K562 (cell line): ENCODE results near the gene RER1. TPM values are rescaled to one million over a fixed set of nuclear protein-coding genes. Genes with fewer than 3 reads are reported as not detected.
A peak's percentile ranks its signal among the peaks of the same experiment; 100 is the strongest.

Experiments used
- ATAC-seq: fragments of 200-7000 bp; cut with Tn5 transposase; 3 replicates; pipeline ENCODE4 v1.9.1; 2020; ENCODE audit warnings: moderate library complexity
- BruUV-seq: library from RNA; stranded (reverse); fragments of 400-500 nt; replicated peaks from 2 replicates; lab custom pipeline; 2021; lab: Mats Ljungman, UMichigan
- CTCF ChIA-PET: fragments of 300-600 bp; formaldehyde crosslinking; extraction: SDS; loops from one replicate; lab custom pipeline; 2021; ENCODE audit warnings: low intra/inter-chr PET ratio; lab: Yijun Ruan, JAX
- POLR2A ChIA-PET: fragments of 300-600, 350-650 bp; sonication (Branson Sonifier 250); formaldehyde crosslinking; extraction: SDS; loops from one replicate; lab custom pipeline; 2021; ENCODE audit warnings: antibody characterized with exemption, inconsistent platforms; lab: Yijun Ruan, JAX
- DNase-seq, 4 experiments: peaks; one replicate each; pipeline versions ENCODE4 v3.0.0 to v3.0.0-alpha.2; 2011 to 2018; ENCODE audit warnings: low spot score in 3 of 4, mixed read lengths in 3 of 4; ENCODE audit errors: extremely low read depth in 1 of 4
- FAIRE-seq: peaks from 2 replicates; lab custom pipeline; 2011; peaks lifted over from hg19 to GRCh38; lab: Jason Lieb, UNC
- H2AFZ ChIP-seq: 2 replicates; pipeline ENCODE4 v1.6.0; 2011; ENCODE audit warnings: low read depth, low read length, control low read depth, inconsistent platforms
- H3K27ac ChIP-seq: fragments of 200-600 bp; 3 replicates; pipeline ENCODE4 v1.8.0; 2011; ENCODE audit warnings: low read depth, mild to moderate bottlenecking, control low read depth, inconsistent platforms, low read length, moderate library complexity, mixed read lengths; ENCODE audit errors: extremely low read depth
- H3K27me3 ChIP-seq, 2 experiments: fragments of 300-600 bp in 1 of 2; 2 replicates in 1 of 2; 3 replicates in 1 of 2; pipeline versions ENCODE4 v1.6.0 to v1.8.0; 2011; ENCODE audit warnings: inconsistent platforms in 2 of 2, low read length in 2 of 2, mild to moderate bottlenecking in 1 of 2, mixed read lengths in 1 of 2, moderate library complexity in 1 of 2; ENCODE audit not compliant: control insufficient read depth in 2 of 2, insufficient read depth in 2 of 2
- H3K36me3 ChIP-seq: fragments of 300-600 bp; 3 replicates; pipeline ENCODE4 v1.8.0; 2011; ENCODE audit warnings: mild to moderate bottlenecking, low read length, inconsistent platforms; ENCODE audit not compliant: control insufficient read depth, insufficient read depth
- H3K4me1 ChIP-seq, 2 experiments: fragments of 200-600 bp in 1 of 2; replicated peaks in 1 of 2; 2 replicates in 1 of 2; 3 replicates in 1 of 2; pipeline versions ENCODE4 v1.5.1 to v1.8.0; 2011; ENCODE audit warnings: inconsistent platforms in 2 of 2, low read length in 2 of 2, mild to moderate bottlenecking in 1 of 2, mixed read lengths in 1 of 2, moderate library complexity in 1 of 2; ENCODE audit not compliant: control insufficient read depth in 2 of 2, insufficient read depth in 2 of 2
- H3K4me2 ChIP-seq: 2 replicates; pipeline ENCODE4 v1.6.1; 2011; ENCODE audit warnings: low read length, control low read depth, inconsistent platforms, mixed read lengths; ENCODE audit not compliant: insufficient read depth
- H3K4me3 ChIP-seq: fragments of 200-600 bp; sonication (generic), shearing (Covaris generic); 2 replicates; pipeline ENCODE4 v1.5.1; 2016; ENCODE audit warnings: control low read depth, inconsistent platforms
- H3K79me2 ChIP-seq: fragments of 200-600 bp; 3 replicates; pipeline ENCODE4 v1.8.0; 2011; ENCODE audit warnings: low read length, inconsistent platforms; ENCODE audit not compliant: control insufficient read depth, insufficient read depth
- H3K9ac ChIP-seq, 2 experiments: 2 replicates each; pipeline versions ENCODE4 v1.6.0 to v1.6.1; 2011; ENCODE audit warnings: low read depth in 2 of 2, low read length in 2 of 2, control low read depth in 1 of 2, inconsistent platforms in 1 of 2, mild to moderate bottlenecking in 1 of 2, mixed read lengths in 1 of 2; ENCODE audit not compliant: insufficient read depth in 1 of 2
- H3K9me1 ChIP-seq: one replicate; pipeline ENCODE4 v1.6.0; 2011; ENCODE audit warnings: inconsistent platforms, mild to moderate bottlenecking, low read length, moderate library complexity; ENCODE audit not compliant: control insufficient read depth, insufficient read depth
- H3K9me3 ChIP-seq: replicated peaks from 2 replicates; pipeline ENCODE4 v1.5.1; 2011; ENCODE audit warnings: low read depth, low read length, inconsistent platforms; ENCODE audit not compliant: control insufficient read depth, insufficient read depth
- H4K20me1 ChIP-seq: replicated peaks from 2 replicates; pipeline ENCODE4 v1.6.1; 2011; ENCODE audit warnings: low read length, inconsistent platforms, mixed read lengths; ENCODE audit not compliant: control insufficient read depth, insufficient read depth
- CREM ChIP-seq: IDR thresholded peaks from 2 replicates; pipeline ENCODE4 v1.6.1; 2014; ENCODE audit warnings: antibody characterized with exemption, low read depth
- CTCF ChIP-seq, 3 experiments: IDR thresholded peaks in 2 of 3; conservative IDR thresholded peaks in 1 of 3; 2 replicates each; pipeline ENCODE4 v1.5.1; 2011 to 2012; ENCODE audit warnings: low read length in 3 of 3, mild to moderate bottlenecking in 3 of 3, control low read depth in 2 of 3, improper control_type of control experiment in 1 of 3, inconsistent platforms in 1 of 3, low read depth in 1 of 3, mixed read lengths in 1 of 3, moderate library complexity in 1 of 3; ENCODE audit not compliant: insufficient read depth in 2 of 3
- CUX1 ChIP-seq: fragments of 200-800 bp; sonication (Bioruptor generic); IDR thresholded peaks from 2 replicates; pipeline ENCODE4 v1.6.1; 2016; ENCODE audit warnings: missing genetic modification characterization, missing compliant biosample characterization
- KLF13 ChIP-seq: fragments of 450-650 bp; IDR thresholded peaks from 2 replicates; pipeline ENCODE4 v1.6.1; 2016; ENCODE audit warnings: missing genetic modification characterization, low read depth, mild to moderate bottlenecking, missing compliant biosample characterization, moderate library complexity, borderline replicate concordance
- POLR2G ChIP-seq: fragments of 200-400 bp; formaldehyde crosslinking; IDR thresholded peaks from 2 replicates; pipeline ENCODE4 v1.6.1; 2017; ENCODE audit warnings: low read depth, mild to moderate bottlenecking, antibody characterized with exemption, low read length, moderate library complexity
- RBFOX2 ChIP-seq: fragments of 200-400 bp; formaldehyde crosslinking; IDR thresholded peaks from 2 replicates; pipeline ENCODE4 v1.6.1; 2017; ENCODE audit warnings: low read depth, mild to moderate bottlenecking, low read length, moderate library complexity
- VEZF1 ChIP-seq: fragments of 200-800 bp; sonication (Bioruptor generic); IDR thresholded peaks from 2 replicates; pipeline ENCODE4 v1.6.1; 2017; ENCODE audit warnings: missing genetic modification characterization, missing compliant biosample characterization
- ZBTB33 ChIP-seq: sonication (generic); formaldehyde crosslinking; IDR thresholded peaks from 2 replicates; pipeline ENCODE4 v1.8.1; 2023; ENCODE audit warnings: mild to moderate bottlenecking, missing genetic modification reagents
- WGBS: fragments of 100-300 bp; shearing (Covaris generic); methylation state at CpG from one replicate; pipeline ENCODE4 v1.1.6; 2016; ENCODE audit warnings: low coverage, mixed read lengths; ENCODE audit not compliant: insufficient coverage; ENCODE audit errors: missing lambda C conversion rate; 5-methylcytosine and 5-hydroxymethylcytosine counted together
- in situ Hi-C: fragments of 300-500 bp; cut with MboI; formaldehyde crosslinking; loops from 4 replicates; pipeline ENCODE4 v1.15.0; 2018; ENCODE audit warnings: inconsistent platforms, mixed read lengths
- intact Hi-C: fragments of 100-400 bp; cut with micrococcal nuclease; formaldehyde crosslinking; loops from 2 replicates; pipeline ENCODE4 v1.14.2; 2022
- polyA plus RNA-seq, 8 experiments: library from polyadenylated mRNA; depleted of rRNA in 4 of 8; stranded (reverse) in 5 of 8; unstranded in 3 of 8; fragments of >200 nt; fragmentation: Nextera tagmentation in 2 of 8; fragmentation: Illumina TruSeq in 1 of 8; extraction: Ambion mirVana in 2 of 8; extraction: Trizol in 1 of 8; gene quantifications; 2 replicates each; pipeline versions ENCODE4 v1.2.1 to v1.2.3, GENCODE V29; 2011 to 2014; ENCODE audit warnings: inconsistent platforms in 1 of 8, missing spikeins in 1 of 8
- total RNA-seq, 7 experiments: library from RNA; depleted of rRNA in 6 of 7; stranded (reverse); fragments of >200 nt in 6 of 7; fragmentation: Illumina TruSeq in 2 of 7; extraction: Trizol in 2 of 7; gene quantifications; 2 replicates each; pipeline versions ENCODE4 v1.2.1 to v1.2.3, GENCODE V29; 2011 to 2021; ENCODE audit warnings: low replicate concordance in 1 of 7

RER1 gene
- total and polyA plus RNA-seq, 9 of the 15 experiments (the other 6 are each of a cell fraction or from before 2014, with no cell fraction given): 19.6 to 354 (median 183) TPM

GRCh38 chr1:2408456-2408855, 16.8 kb downstream of the RER1 start:
- BruUV-seq: no TSS peak
- FAIRE-seq (no peak), ATAC-seq (no peak), DNase-seq (peak in 1 of 4 experiments; percentile 31)
- H4K20me1 ChIP-seq: no peaks in the 10 kb centered on the region
- no peak overlapping the region for H3K4me2 ChIP-seq
- peaks cover 49% of the 10 kb centered on the region for H3K36me3 ChIP-seq
- no peaks in the 10 kb centered on the region for H3K9me3 ChIP-seq
- H3K4me1 ChIP-seq: peaks cover 6 to 72% of the 10 kb centered on the region in 2 experiments
- peaks cover 18% of the 10 kb centered on the region; the same call in 2 of the 3 replicates for H3K79me2 ChIP-seq
- CTCF ChIA-PET: no interaction called here
- POLR2A ChIA-PET: interaction anchor here (0.6 to 3.4 kb wide), 4 partner anchors 10 to 241 kb away, joined by 3 to 24 read pairs (median 5); no protein-coding TSS in a partner anchor
- H3K4me3 ChIP-seq: no peak overlapping the region
- H3K9me1 ChIP-seq: no peaks in the 10 kb centered on the region
- H3K27ac ChIP-seq: no peak overlapping the region
- intact Hi-C loops: no loop called here
- WGBS: 81% methylated on average over 24 of the region's 24 CpGs
- no peak overlapping the region for H2AFZ ChIP-seq
- H3K9ac ChIP-seq: peak overlapping the region in 1 of 2 experiments; percentile 53; a peak in 1 of 4 replicates
- H3K27me3 ChIP-seq: no peaks in the 10 kb centered on the region
- TF ChIP-seq ZBTB33 (CRISPR knock-in tag): peak; percentile 96
- no peak for TF ChIP-seq VEZF1 (CRISPR knock-in tag)
- 0 out of 2 replicates have a peak, but pooled peaks have one; percentile 16 for TF ChIP-seq CREM
- peak; percentile 61; the same call in 1 of the 2 replicates for TF ChIP-seq POLR2G
- peak; percentile 45 for TF ChIP-seq RBFOX2
- peak in 1 of 3 experiments; percentile 47; a peak in 2 of 6 replicates for TF ChIP-seq CTCF (IDR thresholded peaks at IDR 0.05 in 2 of 3, conservative IDR thresholded peaks at IDR 0.05 in 1 of 3; ENCODE audit: insufficient read depth in 2 of 3, low read depth in 1 of 3, low read length in 3 of 3)
- TF ChIP-seq CUX1 (CRISPR knock-in tag): no peak
- 0 out of 2 replicates have a peak, but pooled peaks have one; percentile 25 for TF ChIP-seq KLF13 (tag)
- in situ Hi-C loops: no loop called here
